ENCODE measurements around the gene PACSIN1.

DNA sequence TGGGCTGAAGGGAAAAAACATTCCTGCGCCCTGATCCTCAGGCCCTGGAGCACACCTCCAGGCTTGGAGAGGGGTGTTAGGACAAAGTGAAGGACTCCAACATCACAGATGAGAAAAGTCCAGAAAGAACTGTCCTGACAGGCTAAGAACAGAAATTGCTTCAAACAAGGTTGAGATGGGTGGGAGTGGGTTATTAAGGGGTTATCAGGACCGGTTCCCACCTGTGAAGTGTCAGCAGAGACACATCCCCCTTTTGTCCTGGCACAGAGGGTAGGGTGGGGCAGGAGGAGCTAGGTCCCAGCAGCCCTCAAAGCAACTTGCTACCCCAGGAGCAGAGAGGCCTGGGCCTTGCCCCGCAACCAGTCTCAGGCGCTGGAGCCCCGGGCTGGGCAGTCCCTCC, 86.7 kb downstream of the PACSIN1 start:
- TF ChIP-seq, protein P1, sequence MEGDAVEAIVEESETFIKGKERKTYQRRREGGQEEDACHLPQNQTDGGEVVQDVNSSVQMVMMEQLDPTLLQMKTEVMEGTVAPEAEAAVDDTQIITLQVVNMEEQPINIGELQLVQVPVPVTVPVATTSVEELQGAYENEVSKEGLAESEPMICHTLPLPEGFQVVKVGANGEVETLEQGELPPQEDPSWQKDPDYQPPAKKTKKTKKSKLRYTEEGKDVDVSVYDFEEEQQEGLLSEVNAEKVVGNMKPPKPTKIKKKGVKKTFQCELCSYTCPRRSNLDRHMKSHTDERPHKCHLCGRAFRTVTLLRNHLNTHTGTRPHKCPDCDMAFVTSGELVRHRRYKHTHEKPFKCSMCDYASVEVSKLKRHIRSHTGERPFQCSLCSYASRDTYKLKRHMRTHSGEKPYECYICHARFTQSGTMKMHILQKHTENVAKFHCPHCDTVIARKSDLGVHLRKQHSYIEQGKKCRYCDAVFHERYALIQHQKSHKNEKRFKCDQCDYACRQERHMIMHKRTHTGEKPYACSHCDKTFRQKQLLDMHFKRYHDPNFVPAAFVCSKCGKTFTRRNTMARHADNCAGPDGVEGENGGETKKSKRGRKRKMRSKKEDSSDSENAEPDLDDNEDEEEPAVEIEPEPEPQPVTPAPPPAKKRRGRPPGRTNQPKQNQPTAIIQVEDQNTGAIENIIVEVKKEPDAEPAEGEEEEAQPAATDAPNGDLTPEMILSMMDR (conservative IDR thresholded peaks at IDR 0.05; ENCODE audit: low read length) = no peak
- no peak for TF ChIP-seq EZH2phosphoT487 (IDR thresholded peaks at IDR 0.05; ENCODE audit: borderline replicate concordance, low read depth, low read length)

All from OCI-LY7 (cell line).